ENCODE measurements around the gene LUC7L2. TPM values are rescaled to one million over a fixed set of nuclear protein-coding genes. Genes with fewer than 3 reads are reported as not detected.
"Not testable (repeated sequence)": the region's sequence is repeated elsewhere in the genome, so short reads cannot be mapped to it uniquely, and the experiment has no call there.

LUC7L2 gene
- total RNA-seq, 6 experiments from 2014 or later: 55.1 to 74.4 (median 66.1) TPM

DNA sequence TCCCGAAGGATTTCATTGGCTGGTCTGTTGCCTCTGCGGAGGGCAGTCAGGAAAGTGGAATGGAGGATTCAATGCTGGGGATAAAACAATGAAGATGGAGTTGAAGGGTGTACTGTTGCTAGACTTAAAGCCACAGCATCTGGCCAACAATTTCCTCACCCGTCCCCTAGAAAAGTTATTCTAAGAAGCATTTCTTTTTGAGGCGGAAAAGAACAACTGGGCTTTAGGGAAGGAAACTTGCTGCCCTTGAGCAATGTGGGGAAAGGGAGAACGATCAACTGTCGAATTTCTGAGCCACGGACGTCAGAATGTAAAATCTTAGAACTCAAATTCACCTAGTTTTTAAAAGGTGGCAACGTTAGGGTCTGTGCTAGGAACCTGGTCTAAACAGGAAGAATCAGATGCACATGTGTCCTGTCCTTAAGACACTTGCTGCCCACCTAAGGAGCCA lies 17.9 kb upstream of the LUC7L2 start:
- Mint-ChIP-seq H3K9me3 (peaks cover 17% of the 10 kb centered on the region), H3K36me3 (ENCODE audit: low read depth) (peaks cover 9% of the 10 kb centered on the region), H3K27me3 (ENCODE audit: insufficient read depth) (peaks cover 13% of the 10 kb centered on the region), H3K4me3 (peak overlapping the region; percentile 95), H3K27ac (peak overlapping the region; percentile 99), H3K4me1 (ENCODE audit: low read depth) (peaks cover 21% of the 10 kb centered on the region)
- no peak for DNase-seq
- TF ChIP-seq, protein P1, sequence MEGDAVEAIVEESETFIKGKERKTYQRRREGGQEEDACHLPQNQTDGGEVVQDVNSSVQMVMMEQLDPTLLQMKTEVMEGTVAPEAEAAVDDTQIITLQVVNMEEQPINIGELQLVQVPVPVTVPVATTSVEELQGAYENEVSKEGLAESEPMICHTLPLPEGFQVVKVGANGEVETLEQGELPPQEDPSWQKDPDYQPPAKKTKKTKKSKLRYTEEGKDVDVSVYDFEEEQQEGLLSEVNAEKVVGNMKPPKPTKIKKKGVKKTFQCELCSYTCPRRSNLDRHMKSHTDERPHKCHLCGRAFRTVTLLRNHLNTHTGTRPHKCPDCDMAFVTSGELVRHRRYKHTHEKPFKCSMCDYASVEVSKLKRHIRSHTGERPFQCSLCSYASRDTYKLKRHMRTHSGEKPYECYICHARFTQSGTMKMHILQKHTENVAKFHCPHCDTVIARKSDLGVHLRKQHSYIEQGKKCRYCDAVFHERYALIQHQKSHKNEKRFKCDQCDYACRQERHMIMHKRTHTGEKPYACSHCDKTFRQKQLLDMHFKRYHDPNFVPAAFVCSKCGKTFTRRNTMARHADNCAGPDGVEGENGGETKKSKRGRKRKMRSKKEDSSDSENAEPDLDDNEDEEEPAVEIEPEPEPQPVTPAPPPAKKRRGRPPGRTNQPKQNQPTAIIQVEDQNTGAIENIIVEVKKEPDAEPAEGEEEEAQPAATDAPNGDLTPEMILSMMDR (IDR thresholded peaks at IDR 0.05): no peak

DNA sequence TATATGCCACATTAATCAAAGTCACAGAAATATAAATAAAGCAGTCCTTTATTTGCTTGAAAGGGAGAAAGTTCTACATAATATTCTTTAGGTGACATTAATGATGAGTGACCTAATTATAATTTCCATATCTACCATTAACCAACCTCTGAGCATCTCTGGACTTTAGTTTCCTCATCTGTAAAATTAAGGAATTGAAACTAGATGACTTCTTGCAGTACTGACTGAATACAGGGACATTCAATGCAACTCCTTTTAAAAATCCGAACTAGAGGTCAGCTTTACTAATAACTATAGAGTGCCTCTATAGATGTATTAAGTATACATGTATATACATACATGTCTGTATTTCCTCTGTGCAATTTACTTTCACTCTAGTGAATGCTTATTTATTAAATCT lies 14.7 kb upstream of the LUC7L2 start:
- H3K9me3 Mint-ChIP-seq: peaks cover 6% of the 10 kb centered on the region
- H3K4me1 Mint-ChIP-seq (ENCODE audit: low read depth): peaks cover 17% of the 10 kb centered on the region
- H3K4me3 Mint-ChIP-seq: no peak overlapping the region
- H3K36me3 Mint-ChIP-seq (ENCODE audit: low read depth): peaks cover 6% of the 10 kb centered on the region
- no peak for DNase-seq
- H3K27me3 Mint-ChIP-seq (ENCODE audit: insufficient read depth): peaks cover 7% of the 10 kb centered on the region
- no peak overlapping the region for H3K27ac Mint-ChIP-seq
- TF ChIP-seq, protein P1 (IDR thresholded peaks at IDR 0.05): no peak

GRCh38 chr7:139351027-139351426 lies 8.7 kb upstream of the LUC7L2 start:
- Mint-ChIP-seq H3K36me3 (ENCODE audit: low read depth) (peaks cover 18% of the 10 kb centered on the region), H3K4me1 (ENCODE audit: low read depth) (peaks cover 14% of the 10 kb centered on the region), H3K9me3 (no peaks in the 10 kb centered on the region), H3K27me3 (ENCODE audit: insufficient read depth) (peaks cover 2% of the 10 kb centered on the region; the same call in 1 of the 2 replicates), H3K4me3 (no peak overlapping the region), H3K27ac (no peak overlapping the region)
- DNase-seq: no peak
- TF ChIP-seq, protein P1 (IDR thresholded peaks at IDR 0.05): no peak

- TF ChIP-seq, protein P1 (IDR thresholded peaks at IDR 0.05): no peak
- Mint-ChIP-seq H3K27me3 (ENCODE audit: insufficient read depth) (peaks cover 3% of the 10 kb centered on the region; the same call in 1 of the 2 replicates), H3K4me3 (no peak overlapping the region), H3K9me3 (no peaks in the 10 kb centered on the region), H3K27ac (no peak overlapping the region), H3K36me3 (ENCODE audit: low read depth) (peaks cover 12% of the 10 kb centered on the region), H3K4me1 (ENCODE audit: low read depth) (peaks cover 30% of the 10 kb centered on the region)
- no peak for DNase-seq
Measured at GRCh38 chr7:139354729-139355128, 5.0 kb upstream of the LUC7L2 start.

DNA sequence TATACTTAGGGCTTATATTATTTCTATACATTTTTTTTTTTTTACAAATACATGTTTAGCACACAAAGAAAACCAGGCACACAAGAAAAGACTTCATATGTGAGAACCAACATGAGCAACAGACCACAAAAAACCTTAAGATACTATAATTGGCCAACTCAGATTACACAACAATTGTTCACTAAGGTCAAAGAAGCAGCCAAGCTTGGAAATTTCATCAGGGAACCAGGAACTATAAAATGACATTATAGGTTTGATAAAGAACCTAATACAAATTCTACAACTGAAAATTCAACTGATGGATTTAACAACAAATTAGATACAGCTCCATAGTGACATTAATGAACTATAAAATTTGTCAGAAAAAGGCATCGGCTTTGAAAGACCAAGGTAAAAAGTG lies 4.4 kb upstream of the LUC7L2 start:
- H3K27me3 Mint-ChIP-seq (ENCODE audit: insufficient read depth): peaks cover 6% of the 10 kb centered on the region; the same call in 1 of the 2 replicates
- no peak overlapping the region for H3K4me3 Mint-ChIP-seq

DNA sequence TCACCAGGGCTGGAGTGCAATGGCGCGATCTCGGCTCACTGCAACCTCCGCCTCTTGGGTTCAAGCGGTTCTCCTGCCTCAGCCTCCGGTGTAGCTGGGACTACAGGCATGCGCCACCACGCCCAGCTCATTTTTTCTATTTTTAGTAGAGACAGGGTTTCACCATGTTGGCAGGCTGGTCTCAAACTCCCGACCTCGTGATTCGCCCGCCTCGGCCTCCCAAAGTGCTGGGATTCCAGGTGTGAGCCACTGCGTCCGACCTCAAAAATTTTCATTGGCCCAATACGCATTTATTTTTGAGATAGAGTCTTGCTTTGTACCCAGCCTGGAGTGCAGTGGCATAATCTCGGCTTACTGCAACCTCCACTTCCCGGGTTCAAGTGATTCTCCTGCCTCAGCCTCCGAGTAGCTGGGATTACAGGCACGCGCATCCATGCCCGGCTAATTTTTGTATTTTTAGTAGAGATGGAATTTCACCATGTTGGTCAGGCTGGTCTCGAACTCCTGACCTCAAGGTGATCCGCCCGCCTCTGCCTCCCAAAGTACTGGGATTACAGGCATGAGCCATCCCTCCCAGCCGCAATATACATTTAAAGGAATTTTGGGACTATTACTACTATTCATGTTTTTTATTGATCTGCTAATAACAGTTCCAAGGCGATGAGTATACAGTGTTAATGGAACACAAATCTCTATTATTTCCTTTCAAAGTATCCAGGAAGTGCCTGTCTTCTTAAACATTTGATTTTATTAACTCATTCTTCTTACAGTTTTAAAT lies 1.8 kb upstream of the LUC7L2 start:
- H3K4me1 Mint-ChIP-seq (ENCODE audit: low read depth): peaks cover 33% of the 10 kb centered on the region
- H3K4me3 Mint-ChIP-seq: peak overlapping the region; percentile 100
- H3K27me3 Mint-ChIP-seq (ENCODE audit: insufficient read depth); DNase-seq; H3K9me3 Mint-ChIP-seq: not testable (repeated sequence)
- H3K27ac Mint-ChIP-seq: peak overlapping the region; percentile 99
- peaks cover 15% of the 10 kb centered on the region for H3K36me3 Mint-ChIP-seq (ENCODE audit: low read depth)

More for the DNA sequence above, 4.4 kb upstream of the LUC7L2 start:
- DNase-seq: no peak
- H3K36me3 Mint-ChIP-seq (ENCODE audit: low read depth): peaks cover 11% of the 10 kb centered on the region
- peaks cover 27% of the 10 kb centered on the region for H3K4me1 Mint-ChIP-seq (ENCODE audit: low read depth)
- H3K9me3 Mint-ChIP-seq: no peaks in the 10 kb centered on the region
- peak overlapping the region; percentile 25; the same call in 1 of the 2 replicates for H3K27ac Mint-ChIP-seq
- TF ChIP-seq, protein P1 (IDR thresholded peaks at IDR 0.05): no peak
